Liver (tissue), 3 donors: ENCODE measurements around the gene BDKRB1.

Experiments
- CTCF ChIP-seq: fragments of 150-350 bp; IDR thresholded peaks from 2 replicates; pipeline ENCODE4 v1.5.1; 2017; ENCODE audit warnings: improper control_type of control experiment, low read depth, low read length; ENCODE audit not compliant: missing input control
- EGR1 ChIP-seq, 2 donors: IDR thresholded peaks; 2 replicates each; pipeline ENCODE4 v1.6.1; 2016 to 2018; ENCODE audit warnings: antibody characterized with exemption in 2 of 2, low read depth in 2 of 2
- GABPA ChIP-seq, 2 donors: IDR thresholded peaks in 1 of 2; conservative IDR thresholded peaks in 1 of 2; 2 replicates each; pipeline ENCODE4 v1.6.1; 2016; ENCODE audit warnings: antibody characterized with exemption in 2 of 2, mild to moderate bottlenecking in 1 of 2, moderate library complexity in 1 of 2
- HNF4G ChIP-seq: IDR thresholded peaks from 2 replicates; pipeline ENCODE4 v1.6.1; 2016; ENCODE audit warnings: antibody characterized with exemption
- RAD21 ChIP-seq, 2 donors: IDR thresholded peaks; 2 replicates each; pipeline ENCODE4 v1.6.1; 2016; ENCODE audit warnings: antibody characterized with exemption in 2 of 2, mild to moderate bottlenecking in 2 of 2
- REST ChIP-seq: IDR thresholded peaks from 2 replicates; pipeline ENCODE4 v1.6.1; 2016; ENCODE audit warnings: antibody characterized with exemption, mild to moderate bottlenecking
- TAF1 ChIP-seq: conservative IDR thresholded peaks from 2 replicates; pipeline ENCODE4 v1.6.1; 2016; ENCODE audit warnings: antibody characterized with exemption, mild to moderate bottlenecking
- YY1 ChIP-seq: IDR thresholded peaks from 2 replicates; pipeline ENCODE4 v1.6.1; 2016; ENCODE audit warnings: antibody characterized with exemption, mild to moderate bottlenecking
- TF ChIP-seq, protein P1 (sequence below): IDR thresholded peaks from 2 replicates; pipeline ENCODE4 v1.6.1; 2016; ENCODE audit warnings: antibody characterized with exemption
- donor health status: healthy.
- donor health status: healthy.

DNA sequence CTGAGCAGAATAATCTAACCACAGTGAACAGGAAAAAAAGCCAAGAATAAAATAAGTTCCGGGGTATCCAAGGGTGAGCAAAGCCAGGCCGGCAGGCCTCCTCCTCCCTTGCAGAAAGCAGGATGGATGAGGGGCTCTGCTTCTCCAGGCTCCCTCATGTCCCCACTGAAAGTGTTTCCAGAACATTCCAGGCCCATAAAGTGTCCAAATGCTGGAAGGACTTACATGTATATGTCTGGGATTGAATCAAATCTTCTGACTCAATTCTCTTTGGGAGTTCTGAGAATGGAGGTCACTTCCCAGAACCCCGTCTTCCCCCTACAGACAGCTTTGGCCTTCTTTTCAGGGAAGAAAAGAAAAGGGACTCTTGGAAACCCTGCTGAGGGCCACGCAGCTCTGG is 25.0 kb upstream of the BDKRB1 start:
- TF ChIP-seq RAD21 (IDR thresholded peaks at IDR 0.05) (no peak), TAF1 (no peak), YY1 (no peak), CTCF (no peak), REST (no peak), EGR1 (IDR thresholded peaks at IDR 0.05; ENCODE audit: low read depth in 2 of 2) (no peak), HNF4G (no peak), GABPA (IDR thresholded peaks at IDR 0.05 in 1 of 2, conservative IDR thresholded peaks at IDR 0.05 in 1 of 2) (no peak)
- TF ChIP-seq, protein P1, sequence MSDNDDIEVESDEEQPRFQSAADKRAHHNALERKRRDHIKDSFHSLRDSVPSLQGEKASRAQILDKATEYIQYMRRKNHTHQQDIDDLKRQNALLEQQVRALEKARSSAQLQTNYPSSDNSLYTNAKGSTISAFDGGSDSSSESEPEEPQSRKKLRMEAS, result no peak
